HG02763 (cell line): ENCODE results near the gene CS.

Experiments used
- ATAC-seq: cut with Tn5 transposase; IDR thresholded peaks from one replicate; pipeline ENCODE4 v1.9.1; 2021; ENCODE audit warnings: mild to moderate bottlenecking, moderate library complexity; ENCODE audit not compliant: unreplicated experiment

The CS gene

DNA sequence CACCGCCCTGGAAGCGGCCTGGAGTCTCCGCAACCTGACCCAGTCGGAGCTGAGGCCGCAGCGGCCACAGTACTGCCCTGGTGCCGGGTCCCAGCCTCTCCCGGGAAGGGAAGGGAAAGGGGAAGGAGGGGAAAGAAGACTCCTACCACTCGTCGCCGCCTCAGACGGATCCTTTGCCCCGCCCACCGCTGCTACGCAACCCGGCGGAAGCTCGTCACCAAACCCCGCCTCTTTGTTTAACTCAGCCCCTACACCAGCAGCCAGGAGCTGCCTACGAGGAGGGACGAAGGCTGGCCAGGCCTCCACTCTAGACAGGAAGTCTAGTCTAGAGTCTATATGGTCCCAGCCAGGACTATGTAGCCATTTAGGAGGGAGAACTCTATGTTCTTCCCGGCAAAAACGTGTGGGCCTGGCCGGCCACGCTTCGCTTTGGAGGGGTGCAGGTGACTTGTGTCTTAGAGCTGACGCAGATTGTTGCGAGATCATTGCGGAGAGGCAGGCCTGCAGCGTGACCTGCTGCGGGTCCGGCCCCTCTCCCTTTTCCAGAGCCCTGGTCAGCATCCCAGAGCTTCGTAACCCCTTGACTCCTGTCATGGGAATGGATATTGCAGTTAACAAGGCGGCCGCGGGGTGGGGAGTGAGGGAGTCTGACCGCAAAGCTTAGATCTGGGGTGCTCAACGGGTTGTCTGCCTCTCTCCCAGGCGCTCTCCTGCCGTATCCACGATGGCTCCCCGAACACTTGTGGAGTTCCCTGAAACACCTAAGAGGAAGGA lies 78.2 kb downstream of the CS start, which contains the start of gene RNF41:
RNF41 (minus strand) TSS at position 166 of the 774 bp plus-strand sequence. CDS start 7,875 bp downstream, outside the sequence.
- ATAC-seq = peak; percentile 79
